ENCODE data around the gene WDHD1.
"Not testable (repeated sequence)": the region's sequence is repeated elsewhere in the genome, so short reads cannot be mapped to it uniquely, and the experiment has no call there.

WDHD1 gene

GRCh38 chr14:55038708-55039107 lies 11.8 kb upstream of the WDHD1 start:
- Histone ChIP-seq H3K9ac (ENCODE audit: low read length) (no peak overlapping the region), H3K27me3 (ENCODE audit: control insufficient read depth in 1 of 2, insufficient read depth in 2 of 2, low read length in 2 of 2) (no peaks in the 10 kb centered on the region), H3K9me3 (ENCODE audit: low read length) (no peaks in the 10 kb centered on the region), H3K36me3 (ENCODE audit: insufficient read depth, low read length) (peaks cover 13% of the 10 kb centered on the region), H3K27ac (ENCODE audit: low read depth, low read length) (no peak overlapping the region), H3K4me1 (ENCODE audit: insufficient read depth, low read length) (no peaks in the 10 kb centered on the region), H3K4me3 (ENCODE audit: low read depth in 1 of 2, low read length in 2 of 2) (no peak overlapping the region)

- H3K9ac ChIP-seq (ENCODE audit: low read length); H3K4me1 ChIP-seq (ENCODE audit: insufficient read depth, low read length); H3K36me3 ChIP-seq (ENCODE audit: insufficient read depth, low read length); H3K27ac ChIP-seq (ENCODE audit: low read depth, low read length); H3K9me3 ChIP-seq (ENCODE audit: low read length); H3K27me3 ChIP-seq (ENCODE audit: control insufficient read depth in 1 of 2, insufficient read depth in 2 of 2, low read length in 2 of 2); H3K4me3 ChIP-seq (ENCODE audit: low read depth in 1 of 2, low read length in 2 of 2): not testable (repeated sequence)
Observed at GRCh38 chr14:55037995-55038394, 11.1 kb upstream of the WDHD1 start.

- no peaks in the 10 kb centered on the region for H3K9me3 ChIP-seq (ENCODE audit: low read length)
- H3K4me1 ChIP-seq (ENCODE audit: insufficient read depth, low read length): peaks cover 12% of the 10 kb centered on the region
- no peaks in the 10 kb centered on the region for H3K27me3 ChIP-seq (ENCODE audit: control insufficient read depth in 1 of 2, insufficient read depth in 2 of 2, low read length in 2 of 2)
- peaks cover 3% of the 10 kb centered on the region for H3K36me3 ChIP-seq (ENCODE audit: insufficient read depth, low read length)
- no peak overlapping the region for H3K9ac ChIP-seq (ENCODE audit: low read length)
- no peak overlapping the region for H3K27ac ChIP-seq (ENCODE audit: low read depth, low read length)
- no peak overlapping the region for H3K4me3 ChIP-seq (ENCODE audit: low read depth in 1 of 2, low read length in 2 of 2)
Observed at GRCh38 chr14:55031190-55031589, 4.3 kb upstream of the WDHD1 start.

- no peaks in the 10 kb centered on the region for H3K9me3 ChIP-seq (ENCODE audit: low read length)
- H3K4me3 ChIP-seq (ENCODE audit: low read depth in 1 of 2, low read length in 2 of 2): peak overlapping the region in 1 of 2 donors; percentile 94
- no peak overlapping the region for H3K9ac ChIP-seq (ENCODE audit: low read length)
- H3K36me3 ChIP-seq (ENCODE audit: insufficient read depth, low read length): no peaks in the 10 kb centered on the region
- H3K27me3 ChIP-seq (ENCODE audit: control insufficient read depth in 1 of 2, insufficient read depth in 2 of 2, low read length in 2 of 2): no peaks in the 10 kb centered on the region
- H3K27ac ChIP-seq (ENCODE audit: low read depth, low read length): no peak overlapping the region
- peaks cover 19% of the 10 kb centered on the region for H3K4me1 ChIP-seq (ENCODE audit: insufficient read depth, low read length)
Observed at GRCh38 chr14:55028476-55028875, 1.6 kb upstream of the WDHD1 start.

- Histone ChIP-seq H3K9ac (ENCODE audit: low read length) (peak overlapping the region; percentile 86), H3K4me3 (ENCODE audit: low read depth in 1 of 2, low read length in 2 of 2) (peak overlapping the region in 1 of 2 donors; percentile 94), H3K36me3 (ENCODE audit: insufficient read depth, low read length) (no peaks in the 10 kb centered on the region), H3K27ac (ENCODE audit: low read depth, low read length) (no peak overlapping the region), H3K4me1 (ENCODE audit: insufficient read depth, low read length) (peaks cover 19% of the 10 kb centered on the region), H3K9me3 (ENCODE audit: low read length) (no peaks in the 10 kb centered on the region), H3K27me3 (ENCODE audit: control insufficient read depth in 1 of 2, insufficient read depth in 2 of 2, low read length in 2 of 2) (no peaks in the 10 kb centered on the region)
Observed at GRCh38 chr14:55028066-55028465, 1.2 kb upstream of the WDHD1 start.

- Histone ChIP-seq H3K9me3 (ENCODE audit: low read length) (no peaks in the 10 kb centered on the region), H3K4me3 (ENCODE audit: low read depth in 1 of 2, low read length in 2 of 2) (peak overlapping the region; percentile 71 to 94), H3K9ac (ENCODE audit: low read length) (peak overlapping the region; percentile 86), H3K4me1 (ENCODE audit: insufficient read depth, low read length) (peaks cover 19% of the 10 kb centered on the region), H3K27me3 (ENCODE audit: control insufficient read depth in 1 of 2, insufficient read depth in 2 of 2, low read length in 2 of 2) (no peaks in the 10 kb centered on the region), H3K36me3 (ENCODE audit: insufficient read depth, low read length) (no peaks in the 10 kb centered on the region), H3K27ac (ENCODE audit: low read depth, low read length) (peak overlapping the region; percentile 54)
Observed at GRCh38 chr14:55026441-55026792, 482 bp downstream of the WDHD1 start.

- H3K4me1 ChIP-seq (ENCODE audit: insufficient read depth, low read length): peaks cover 19% of the 10 kb centered on the region
- no peak overlapping the region for H3K27ac ChIP-seq (ENCODE audit: low read depth, low read length)
- peak overlapping the region; percentile 86 for H3K9ac ChIP-seq (ENCODE audit: low read length)
- no peaks in the 10 kb centered on the region for H3K27me3 ChIP-seq (ENCODE audit: control insufficient read depth in 1 of 2, insufficient read depth in 2 of 2, low read length in 2 of 2)
- peak overlapping the region in 1 of 2 donors; percentile 94 for H3K4me3 ChIP-seq (ENCODE audit: low read depth in 1 of 2, low read length in 2 of 2)
- H3K9me3 ChIP-seq (ENCODE audit: low read length): no peaks in the 10 kb centered on the region
- H3K36me3 ChIP-seq (ENCODE audit: insufficient read depth, low read length): no peaks in the 10 kb centered on the region
Observed at GRCh38 chr14:55025948-55026347, 951 bp downstream of the WDHD1 start.

- peaks cover 19% of the 10 kb centered on the region for H3K4me1 ChIP-seq (ENCODE audit: insufficient read depth, low read length)
- H3K9ac ChIP-seq (ENCODE audit: low read length); H3K4me3 ChIP-seq (ENCODE audit: low read depth in 1 of 2, low read length in 2 of 2); H3K27ac ChIP-seq (ENCODE audit: low read depth, low read length); H3K36me3 ChIP-seq (ENCODE audit: insufficient read depth, low read length); H3K9me3 ChIP-seq (ENCODE audit: low read length); H3K27me3 ChIP-seq (ENCODE audit: control insufficient read depth in 1 of 2, insufficient read depth in 2 of 2, low read length in 2 of 2): not testable (repeated sequence)
Observed at GRCh38 chr14:55024365-55024764, 2.5 kb downstream of the WDHD1 start.

- Histone ChIP-seq H3K36me3 (ENCODE audit: insufficient read depth, low read length) (no peaks in the 10 kb centered on the region), H3K9me3 (ENCODE audit: low read length) (no peaks in the 10 kb centered on the region), H3K4me1 (ENCODE audit: insufficient read depth, low read length) (no peaks in the 10 kb centered on the region), H3K27me3 (ENCODE audit: control insufficient read depth in 1 of 2, insufficient read depth in 2 of 2, low read length in 2 of 2) (no peaks in the 10 kb centered on the region), H3K9ac (ENCODE audit: low read length) (no peak overlapping the region), H3K4me3 (ENCODE audit: low read depth in 1 of 2, low read length in 2 of 2) (no peak overlapping the region), H3K27ac (ENCODE audit: low read depth, low read length) (no peak overlapping the region)
Observed at GRCh38 chr14:55019968-55020554, 6.8 kb downstream of the WDHD1 start.

- no peaks in the 10 kb centered on the region for H3K27me3 ChIP-seq (ENCODE audit: control insufficient read depth in 1 of 2, insufficient read depth in 2 of 2, low read length in 2 of 2)
- no peak overlapping the region for H3K4me3 ChIP-seq (ENCODE audit: low read depth in 1 of 2, low read length in 2 of 2)
- no peaks in the 10 kb centered on the region for H3K36me3 ChIP-seq (ENCODE audit: insufficient read depth, low read length)
- no peak overlapping the region for H3K27ac ChIP-seq (ENCODE audit: low read depth, low read length)
- no peaks in the 10 kb centered on the region for H3K9me3 ChIP-seq (ENCODE audit: low read length)
- H3K4me1 ChIP-seq (ENCODE audit: insufficient read depth, low read length): no peaks in the 10 kb centered on the region
- no peak overlapping the region for H3K9ac ChIP-seq (ENCODE audit: low read length)
Observed at GRCh38 chr14:55015006-55015405, 11.9 kb downstream of the WDHD1 start.

GRCh38 chr14:55005071-55005470 lies 21.8 kb downstream of the WDHD1 start:
- Histone ChIP-seq H3K4me1 (ENCODE audit: insufficient read depth, low read length) (no peaks in the 10 kb centered on the region), H3K4me3 (ENCODE audit: low read depth in 1 of 2, low read length in 2 of 2) (no peak overlapping the region), H3K36me3 (ENCODE audit: insufficient read depth, low read length) (no peaks in the 10 kb centered on the region), H3K27me3 (ENCODE audit: control insufficient read depth in 1 of 2, insufficient read depth in 2 of 2, low read length in 2 of 2) (no peaks in the 10 kb centered on the region), H3K9me3 (ENCODE audit: low read length) (no peaks in the 10 kb centered on the region), H3K9ac (ENCODE audit: low read length) (no peak overlapping the region), H3K27ac (ENCODE audit: low read depth, low read length) (no peak overlapping the region)

GRCh38 chr14:55000381-55000780 lies 26.5 kb downstream of the WDHD1 start:
- Histone ChIP-seq H3K9ac (ENCODE audit: low read length) (no peak overlapping the region), H3K36me3 (ENCODE audit: insufficient read depth, low read length) (no peaks in the 10 kb centered on the region), H3K4me1 (ENCODE audit: insufficient read depth, low read length) (no peaks in the 10 kb centered on the region), H3K27me3 (ENCODE audit: control insufficient read depth in 1 of 2, insufficient read depth in 2 of 2, low read length in 2 of 2) (no peaks in the 10 kb centered on the region), H3K9me3 (ENCODE audit: low read length) (no peaks in the 10 kb centered on the region), H3K27ac (ENCODE audit: low read depth, low read length) (no peak overlapping the region), H3K4me3 (ENCODE audit: low read depth in 1 of 2, low read length in 2 of 2) (no peak overlapping the region)
